Mesothelial cell of epicardium (in vitro differentiated cells): ENCODE data around the gene CABCOCO1. TPM values are rescaled to one million over a fixed set of nuclear protein-coding genes. Genes with fewer than 3 reads are reported as not detected.

Experiments
- DNase-seq, 2 experiments: peaks; one replicate each; pipeline ENCODE4 v3.0.0; 2021; ENCODE audit warnings: low spot score in 2 of 2; ENCODE audit not compliant: unreplicated experiment in 2 of 2
- H3K27ac Mint-ChIP-seq: 2 replicates; pipeline ENCODE4 v1.8.0; 2021; ENCODE audit warnings: mixed read lengths
- H3K27me3 Mint-ChIP-seq: 2 replicates; pipeline ENCODE4 v1.8.0; 2021; ENCODE audit warnings: low read depth, mixed read lengths
- H3K36me3 Mint-ChIP-seq: 2 replicates; pipeline ENCODE4 v1.8.0; 2021; ENCODE audit warnings: mixed read lengths
- H3K4me1 Mint-ChIP-seq: 2 replicates; pipeline ENCODE4 v1.8.0; 2021; ENCODE audit warnings: mixed read lengths
- H3K4me3 Mint-ChIP-seq: 2 replicates; pipeline ENCODE4 v1.8.0; 2021; ENCODE audit warnings: mild to moderate bottlenecking, moderate library complexity, mixed read lengths
- H3K9me3 Mint-ChIP-seq: 2 replicates; pipeline ENCODE4 v1.8.0; 2021; ENCODE audit warnings: mixed read lengths
- total RNA-seq: library from RNA; stranded (reverse); gene quantifications from 3 replicates; pipeline ENCODE4 v1.2.1, GENCODE V29; 2021
- TF ChIP-seq, protein P1 (sequence below): fragments of 200-600 bp; sonication (generic); IDR thresholded peaks from one replicate; pipeline ENCODE4 v1.5.0; 2021; ENCODE audit warnings: antibody characterized with exemption; ENCODE audit not compliant: unreplicated experiment

The CABCOCO1 gene, protein sequence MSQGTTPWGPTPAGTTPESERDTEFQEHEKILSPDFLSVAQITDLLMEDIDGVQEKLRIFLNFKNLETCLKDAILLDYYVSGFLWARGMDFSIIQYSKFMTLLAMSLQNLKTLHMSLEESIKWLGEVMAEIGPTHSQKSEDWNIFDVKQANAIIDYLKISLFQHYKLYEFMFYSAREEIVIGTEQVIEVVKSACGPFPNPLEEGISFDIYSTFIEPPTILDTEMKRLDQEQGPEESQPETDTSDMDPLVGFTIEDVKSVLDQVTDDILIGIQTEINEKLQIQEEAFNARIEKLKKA
- total RNA-seq, result 2.5 to 4.8 TPM (median 2.5 TPM) in 3 replicates

DNA sequence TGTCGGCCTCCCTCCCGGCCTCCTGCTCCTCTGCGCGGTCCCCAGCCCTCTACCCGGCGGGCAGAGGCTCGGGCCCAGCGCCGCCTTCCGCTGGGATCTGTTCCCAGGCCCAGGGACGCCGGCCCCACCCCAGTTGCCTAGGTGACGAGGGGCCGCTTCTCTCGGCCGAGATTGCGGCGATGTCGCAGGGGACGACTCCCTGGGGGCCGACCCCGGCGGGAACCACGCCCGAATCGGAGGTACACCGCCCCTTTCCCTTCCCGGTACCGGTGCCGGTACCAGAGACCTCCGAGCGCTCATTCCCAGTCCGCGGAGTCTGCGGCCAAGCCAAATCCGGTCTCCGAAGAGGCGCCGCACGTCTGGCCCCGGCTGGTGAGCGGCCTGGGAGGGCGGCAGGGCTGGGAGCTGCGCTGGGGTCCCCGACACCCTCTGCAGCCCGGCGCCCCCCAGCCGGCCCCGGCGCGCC, at the start of gene CABCOCO1:
Gene CABCOCO1, plus strand, starts transcription at position 136 of the 466 bp plus-strand sequence. Its CDS starts 44 bp downstream, at position 180.
- TF ChIP-seq, protein P1, sequence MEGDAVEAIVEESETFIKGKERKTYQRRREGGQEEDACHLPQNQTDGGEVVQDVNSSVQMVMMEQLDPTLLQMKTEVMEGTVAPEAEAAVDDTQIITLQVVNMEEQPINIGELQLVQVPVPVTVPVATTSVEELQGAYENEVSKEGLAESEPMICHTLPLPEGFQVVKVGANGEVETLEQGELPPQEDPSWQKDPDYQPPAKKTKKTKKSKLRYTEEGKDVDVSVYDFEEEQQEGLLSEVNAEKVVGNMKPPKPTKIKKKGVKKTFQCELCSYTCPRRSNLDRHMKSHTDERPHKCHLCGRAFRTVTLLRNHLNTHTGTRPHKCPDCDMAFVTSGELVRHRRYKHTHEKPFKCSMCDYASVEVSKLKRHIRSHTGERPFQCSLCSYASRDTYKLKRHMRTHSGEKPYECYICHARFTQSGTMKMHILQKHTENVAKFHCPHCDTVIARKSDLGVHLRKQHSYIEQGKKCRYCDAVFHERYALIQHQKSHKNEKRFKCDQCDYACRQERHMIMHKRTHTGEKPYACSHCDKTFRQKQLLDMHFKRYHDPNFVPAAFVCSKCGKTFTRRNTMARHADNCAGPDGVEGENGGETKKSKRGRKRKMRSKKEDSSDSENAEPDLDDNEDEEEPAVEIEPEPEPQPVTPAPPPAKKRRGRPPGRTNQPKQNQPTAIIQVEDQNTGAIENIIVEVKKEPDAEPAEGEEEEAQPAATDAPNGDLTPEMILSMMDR, result no peak
- Mint-ChIP-seq H3K27me3 (no peaks in the 10 kb centered on the region), H3K36me3 (no peaks in the 10 kb centered on the region), H3K9me3 (no peaks in the 10 kb centered on the region), H3K27ac (peak within 1 kb of the TSS; percentile 75), H3K4me3 (peak within 1 kb of the TSS; percentile 70), H3K4me1 (peaks cover 18% of the 10 kb centered on the region)
- peak; percentile 69 to 82 for DNase-seq

DNA sequence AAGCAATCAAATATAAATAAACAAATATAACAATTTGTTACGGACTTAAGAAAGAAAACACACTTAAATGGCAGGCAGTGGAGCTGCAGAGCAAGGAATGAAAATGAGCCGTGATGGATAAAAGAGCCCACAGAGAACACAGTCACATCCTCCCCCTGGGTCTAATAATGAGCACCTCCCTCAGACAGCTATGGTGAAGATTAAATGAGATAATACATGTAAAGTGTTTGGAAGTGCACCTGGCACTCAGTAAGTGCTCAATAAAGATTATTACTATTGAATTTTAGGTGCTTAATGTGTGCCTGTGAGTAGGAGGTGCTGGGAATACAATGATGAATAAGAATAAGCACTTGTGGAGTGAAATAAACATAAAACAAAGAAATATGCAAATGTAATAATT, 49.1 kb upstream of the CABCOCO1 start:
- no peaks in the 10 kb centered on the region for H3K9me3 Mint-ChIP-seq
- no peak for DNase-seq
- no peaks in the 10 kb centered on the region for H3K36me3 Mint-ChIP-seq
- no peak overlapping the region for H3K4me3 Mint-ChIP-seq
- H3K27me3 Mint-ChIP-seq, result no peaks in the 10 kb centered on the region
- peaks cover 63% of the 10 kb centered on the region for H3K4me1 Mint-ChIP-seq
- H3K27ac Mint-ChIP-seq, result no peak overlapping the region
- TF ChIP-seq, protein P1, result no peak

DNA sequence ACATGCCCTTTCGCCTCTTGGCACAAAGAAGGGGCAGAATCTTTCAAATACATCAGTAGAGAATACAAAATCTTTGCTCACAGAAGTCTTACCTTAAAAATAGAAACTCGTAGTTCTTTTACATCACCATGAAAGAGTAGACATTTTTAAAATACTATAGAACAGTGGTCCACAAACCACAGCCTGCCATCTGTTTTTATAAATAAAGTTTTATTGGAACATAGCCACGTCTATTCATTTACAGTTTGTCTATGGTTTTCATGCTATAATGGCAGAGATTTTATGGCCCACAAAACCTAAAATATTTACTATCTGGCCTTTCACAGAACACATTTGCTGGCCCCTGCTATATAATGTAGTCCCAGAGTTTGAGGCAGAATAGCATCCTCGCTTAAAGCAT, 46.1 kb upstream of the CABCOCO1 start:
- Mint-ChIP-seq H3K27ac (no peak overlapping the region), H3K27me3 (no peaks in the 10 kb centered on the region), H3K4me3 (no peak overlapping the region), H3K36me3 (no peaks in the 10 kb centered on the region), H3K4me1 (peaks cover 72% of the 10 kb centered on the region), H3K9me3 (no peaks in the 10 kb centered on the region)
- no peak for DNase-seq
- TF ChIP-seq, protein P1, result no peak

DNA sequence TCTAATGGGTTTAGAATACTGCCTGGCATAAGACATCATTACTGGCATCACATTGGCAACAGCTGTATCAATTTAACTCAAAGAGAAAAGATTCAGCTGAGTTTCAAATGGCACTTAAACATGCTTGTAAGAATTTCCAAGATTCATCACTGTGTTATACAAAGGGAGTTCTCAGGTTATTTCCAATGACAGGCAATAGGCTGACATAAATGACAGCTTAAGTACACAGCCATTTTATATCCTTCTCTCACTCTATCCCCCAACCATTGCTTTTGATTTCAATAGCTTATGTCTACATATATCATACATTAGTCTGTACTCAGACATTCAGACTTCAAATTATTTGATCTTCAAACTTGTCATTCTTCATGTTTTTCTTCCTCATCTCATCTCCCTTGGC, 45.5 kb upstream of the CABCOCO1 start:
- no peak overlapping the region for H3K27ac Mint-ChIP-seq
- H3K9me3 Mint-ChIP-seq, result no peaks in the 10 kb centered on the region
- no peak for DNase-seq
- no peaks in the 10 kb centered on the region for H3K27me3 Mint-ChIP-seq
- H3K36me3 Mint-ChIP-seq, result no peaks in the 10 kb centered on the region
- peaks cover 71% of the 10 kb centered on the region for H3K4me1 Mint-ChIP-seq
- TF ChIP-seq, protein P1, result no peak
- H3K4me3 Mint-ChIP-seq, result no peak overlapping the region

DNA sequence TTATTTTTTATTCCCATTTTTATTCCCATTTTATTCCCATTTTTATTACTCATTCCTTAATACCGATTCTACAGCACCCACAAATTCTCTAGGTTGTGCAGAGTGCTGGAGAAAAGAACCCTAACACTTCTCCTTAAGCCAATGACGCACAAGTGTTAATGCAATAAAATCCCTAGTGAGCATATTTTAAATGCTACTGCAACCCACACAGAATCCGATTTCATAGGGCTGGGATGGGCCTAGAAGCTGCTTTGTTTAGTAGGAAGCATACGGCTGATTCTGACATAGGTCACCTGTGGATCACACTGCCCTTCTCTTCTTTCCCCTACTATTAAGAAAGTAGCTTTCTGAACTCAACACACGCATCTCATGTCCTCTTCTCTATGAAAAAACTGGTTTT, 45.1 kb upstream of the CABCOCO1 start:
- H3K9me3 Mint-ChIP-seq, result no peaks in the 10 kb centered on the region
- TF ChIP-seq, protein P1, result no peak
- no peak for DNase-seq
- H3K27me3 Mint-ChIP-seq, result no peaks in the 10 kb centered on the region
- no peaks in the 10 kb centered on the region for H3K36me3 Mint-ChIP-seq
- peaks cover 71% of the 10 kb centered on the region for H3K4me1 Mint-ChIP-seq
- peak overlapping the region; percentile 13 for H3K27ac Mint-ChIP-seq
- H3K4me3 Mint-ChIP-seq, result no peak overlapping the region
